ENCODE data around the gene LITAFD.

LITAFD gene

GRCh38 chr16:8848231-8848938 is 33.8 kb upstream of the LITAFD start:
- Histone ChIP-seq H3K27ac (ENCODE audit: low read depth, low read length) (peak overlapping the region; percentile 78), H3K27me3 (ENCODE audit: insufficient read depth, low read length) (no peaks in the 10 kb centered on the region), H3K36me3 (ENCODE audit: insufficient read depth, low read length) (peaks cover 22% of the 10 kb centered on the region), H3K4me3 (ENCODE audit: low read depth, low read length) (no peak overlapping the region), H3K79me2 (ENCODE audit: control insufficient read depth, insufficient read depth, low read length, unreplicated experiment) (peaks cover 11% of the 10 kb centered on the region), H2AFZ (ENCODE audit: low read length, unreplicated experiment) (no peak overlapping the region), H3K4me1 (ENCODE audit: control insufficient read depth, insufficient read depth, low read length, unreplicated experiment) (peaks cover 37% of the 10 kb centered on the region)

- H3K27me3 ChIP-seq (ENCODE audit: insufficient read depth, low read length): no peaks in the 10 kb centered on the region
- peaks cover 22% of the 10 kb centered on the region for H3K36me3 ChIP-seq (ENCODE audit: insufficient read depth, low read length)
- peaks cover 37% of the 10 kb centered on the region for H3K4me1 ChIP-seq (ENCODE audit: control insufficient read depth, insufficient read depth, low read length, unreplicated experiment)
- no peak overlapping the region for H3K4me3 ChIP-seq (ENCODE audit: low read depth, low read length)
- peaks cover 11% of the 10 kb centered on the region for H3K79me2 ChIP-seq (ENCODE audit: control insufficient read depth, insufficient read depth, low read length, unreplicated experiment)
- H2AFZ ChIP-seq (ENCODE audit: low read length, unreplicated experiment): no peak overlapping the region
- H3K27ac ChIP-seq (ENCODE audit: low read depth, low read length): peak overlapping the region; percentile 78
These were observed 33.2 kb upstream of the LITAFD start for GRCh38 chr16:8848939-8849391.

GRCh38 chr16:8849411-8850011 is 32.6 kb upstream of the LITAFD start:
- peak overlapping the region; percentile 78 for H3K27ac ChIP-seq (ENCODE audit: low read depth, low read length)
- H3K79me2 ChIP-seq (ENCODE audit: control insufficient read depth, insufficient read depth, low read length, unreplicated experiment): peaks cover 8% of the 10 kb centered on the region
- peak overlapping the region; percentile 40; the same call in 1 of the 2 replicates for H3K4me3 ChIP-seq (ENCODE audit: low read depth, low read length)
- H3K36me3 ChIP-seq (ENCODE audit: insufficient read depth, low read length): peaks cover 22% of the 10 kb centered on the region
- H3K27me3 ChIP-seq (ENCODE audit: insufficient read depth, low read length): no peaks in the 10 kb centered on the region
- no peak overlapping the region for H2AFZ ChIP-seq (ENCODE audit: low read length, unreplicated experiment)
- peaks cover 37% of the 10 kb centered on the region for H3K4me1 ChIP-seq (ENCODE audit: control insufficient read depth, insufficient read depth, low read length, unreplicated experiment)

GRCh38 chr16:8850279-8850885 is 31.8 kb upstream of the LITAFD start:
- Histone ChIP-seq H3K27me3 (ENCODE audit: insufficient read depth, low read length) (no peaks in the 10 kb centered on the region), H3K27ac (ENCODE audit: low read depth, low read length) (peak overlapping the region; percentile 78), H3K4me1 (ENCODE audit: control insufficient read depth, insufficient read depth, low read length, unreplicated experiment) (peaks cover 37% of the 10 kb centered on the region), H3K79me2 (ENCODE audit: control insufficient read depth, insufficient read depth, low read length, unreplicated experiment) (peaks cover 6% of the 10 kb centered on the region), H3K36me3 (ENCODE audit: insufficient read depth, low read length) (peaks cover 25% of the 10 kb centered on the region), H2AFZ (ENCODE audit: low read length, unreplicated experiment) (no peak overlapping the region), H3K4me3 (ENCODE audit: low read depth, low read length) (peak overlapping the region; percentile 40; the same call in 1 of the 2 replicates)

DNA sequence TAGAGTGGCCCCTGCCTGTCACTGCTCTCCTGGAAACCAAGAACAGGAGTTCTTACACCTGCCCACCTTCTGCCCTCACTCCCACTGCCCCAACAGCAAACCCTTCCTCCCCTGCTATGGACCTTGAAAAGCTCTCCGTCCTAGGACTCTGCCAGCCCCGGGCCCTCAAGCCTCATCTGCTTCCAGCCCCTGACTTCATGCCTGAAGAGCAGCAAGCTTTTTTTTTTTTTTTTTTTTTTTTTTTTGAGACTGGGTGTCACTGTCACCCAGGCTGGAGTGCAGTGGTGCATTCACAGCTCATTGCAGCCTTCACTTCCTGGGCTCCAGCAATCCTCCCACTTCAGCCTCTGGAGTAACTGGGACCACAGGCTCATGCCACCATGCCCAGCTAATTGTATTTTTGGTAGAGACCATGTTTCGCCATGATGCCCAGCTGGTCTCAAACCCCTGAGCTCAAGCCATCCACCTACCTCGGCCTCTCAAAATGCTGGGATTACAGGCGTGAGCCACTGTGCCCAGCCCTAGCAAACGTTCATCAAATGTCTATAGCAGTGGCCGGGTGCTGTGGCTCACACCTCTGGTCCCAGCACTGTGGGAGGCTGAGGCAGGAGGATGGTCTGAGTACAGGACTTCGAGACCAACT is 30.3 kb upstream of the LITAFD start:
- H3K27me3 ChIP-seq (ENCODE audit: insufficient read depth, low read length): no peaks in the 10 kb centered on the region
- H2AFZ ChIP-seq (ENCODE audit: low read length, unreplicated experiment): no peak overlapping the region
- H3K4me1 ChIP-seq (ENCODE audit: control insufficient read depth, insufficient read depth, low read length, unreplicated experiment): peaks cover 45% of the 10 kb centered on the region
- H3K4me3 ChIP-seq (ENCODE audit: low read depth, low read length): no peak overlapping the region
- H3K36me3 ChIP-seq (ENCODE audit: insufficient read depth, low read length): peaks cover 19% of the 10 kb centered on the region
- H3K27ac ChIP-seq (ENCODE audit: low read depth, low read length): peak overlapping the region; percentile 3; the same call in 1 of the 2 replicates
- H3K79me2 ChIP-seq (ENCODE audit: control insufficient read depth, insufficient read depth, low read length, unreplicated experiment): no peaks in the 10 kb centered on the region

GRCh38 chr16:8852534-8852933 is 29.6 kb upstream of the LITAFD start:
- Histone ChIP-seq H3K27me3 (ENCODE audit: insufficient read depth, low read length) (no peaks in the 10 kb centered on the region), H3K4me1 (ENCODE audit: control insufficient read depth, insufficient read depth, low read length, unreplicated experiment) (peaks cover 46% of the 10 kb centered on the region), H3K36me3 (ENCODE audit: insufficient read depth, low read length) (peaks cover 19% of the 10 kb centered on the region), H3K27ac (ENCODE audit: low read depth, low read length) (peak overlapping the region; percentile 3), H3K4me3 (ENCODE audit: low read depth, low read length) (no peak overlapping the region), H3K79me2 (ENCODE audit: control insufficient read depth, insufficient read depth, low read length, unreplicated experiment) (no peaks in the 10 kb centered on the region), H2AFZ (ENCODE audit: low read length, unreplicated experiment) (no peak overlapping the region)

GRCh38 chr16:8853150-8853549 is 29.0 kb upstream of the LITAFD start:
- Histone ChIP-seq H3K27ac (ENCODE audit: low read depth, low read length) (peak overlapping the region; percentile 3; the same call in 1 of the 2 replicates), H3K36me3 (ENCODE audit: insufficient read depth, low read length) (peaks cover 17% of the 10 kb centered on the region)

GRCh38 chr16:8853611-8854010 is 28.5 kb upstream of the LITAFD start:
- Histone ChIP-seq H3K27me3 (ENCODE audit: insufficient read depth, low read length) (no peaks in the 10 kb centered on the region), H3K4me1 (ENCODE audit: control insufficient read depth, insufficient read depth, low read length, unreplicated experiment) (peaks cover 39% of the 10 kb centered on the region), H2AFZ (ENCODE audit: low read length, unreplicated experiment) (no peak overlapping the region), H3K36me3 (ENCODE audit: insufficient read depth, low read length) (peaks cover 15% of the 10 kb centered on the region), H3K4me3 (ENCODE audit: low read depth, low read length) (no peak overlapping the region), H3K27ac (ENCODE audit: low read depth, low read length) (no peak overlapping the region), H3K79me2 (ENCODE audit: control insufficient read depth, insufficient read depth, low read length, unreplicated experiment) (peaks cover 3% of the 10 kb centered on the region)

More at GRCh38 chr16:8853150-8853549, 29.0 kb upstream of the LITAFD start:
- H2AFZ ChIP-seq (ENCODE audit: low read length, unreplicated experiment): no peak overlapping the region
- no peaks in the 10 kb centered on the region for H3K79me2 ChIP-seq (ENCODE audit: control insufficient read depth, insufficient read depth, low read length, unreplicated experiment)
- H3K27me3 ChIP-seq (ENCODE audit: insufficient read depth, low read length): no peaks in the 10 kb centered on the region
- peaks cover 44% of the 10 kb centered on the region for H3K4me1 ChIP-seq (ENCODE audit: control insufficient read depth, insufficient read depth, low read length, unreplicated experiment)
- H3K4me3 ChIP-seq (ENCODE audit: low read depth, low read length): no peak overlapping the region

DNA sequence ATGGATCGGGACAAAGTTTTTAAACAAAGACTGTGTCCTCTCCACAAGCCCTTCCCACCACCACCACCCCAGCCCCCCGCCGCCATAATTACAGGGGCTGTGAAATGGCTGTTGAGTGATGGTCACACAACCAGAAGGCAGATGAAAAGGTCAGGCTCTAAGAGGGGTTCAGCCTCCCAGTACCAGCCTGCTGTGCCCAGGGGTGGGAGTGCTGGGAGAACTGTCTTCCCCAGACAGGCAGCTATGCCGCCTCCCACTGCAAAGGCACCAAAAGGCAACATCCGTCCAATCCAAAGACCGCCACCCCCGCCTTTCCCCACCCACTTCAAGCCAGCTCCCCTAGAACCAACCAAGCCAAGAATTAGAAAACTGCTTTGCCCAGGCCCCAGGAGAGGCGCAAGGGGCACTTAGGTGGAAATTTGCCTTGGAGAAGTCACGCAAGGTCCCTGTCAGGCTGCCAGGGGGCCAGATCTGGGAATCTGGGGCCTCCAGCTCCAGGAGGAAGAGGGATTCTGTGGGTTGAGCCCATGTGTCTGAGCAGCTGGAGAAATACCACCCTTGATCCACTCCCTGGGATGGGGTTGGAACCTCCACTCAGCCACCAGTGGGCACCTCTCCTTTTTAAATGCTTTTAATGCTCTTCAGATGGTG is 27.7 kb upstream of the LITAFD start:
- Histone ChIP-seq H3K4me3 (ENCODE audit: low read depth, low read length) (no peak overlapping the region), H3K4me1 (ENCODE audit: control insufficient read depth, insufficient read depth, low read length, unreplicated experiment) (peaks cover 31% of the 10 kb centered on the region), H3K27ac (ENCODE audit: low read depth, low read length) (no peak overlapping the region), H3K79me2 (ENCODE audit: control insufficient read depth, insufficient read depth, low read length, unreplicated experiment) (peaks cover 11% of the 10 kb centered on the region), H3K27me3 (ENCODE audit: insufficient read depth, low read length) (no peaks in the 10 kb centered on the region), H2AFZ (ENCODE audit: low read length, unreplicated experiment) (no peak overlapping the region), H3K36me3 (ENCODE audit: insufficient read depth, low read length) (peaks cover 15% of the 10 kb centered on the region)
